Mucosa of stomach (tissue), 1 donor: ENCODE measurements around the gene CLUH.
"Not testable (repeated sequence)": the region's sequence is repeated elsewhere in the genome, so short reads cannot be mapped to it uniquely, and the experiment has no call there.

Experiments
- H3K27me3 ChIP-seq: one replicate; pipeline ENCODE4 v1.7.0; 2013; ENCODE audit warnings: mild to moderate bottlenecking, low read length; ENCODE audit not compliant: control insufficient read depth, insufficient read depth
- H3K36me3 ChIP-seq: one replicate; pipeline ENCODE4 v1.7.0; 2013; ENCODE audit warnings: low read length; ENCODE audit not compliant: control insufficient read depth, insufficient read depth
- H3K4me1 ChIP-seq: one replicate; pipeline ENCODE4 v1.7.0; 2013; ENCODE audit warnings: mild to moderate bottlenecking, low read length; ENCODE audit not compliant: control insufficient read depth, insufficient read depth
- H3K4me3 ChIP-seq: one replicate; pipeline ENCODE4 v1.7.0; 2013; ENCODE audit warnings: low read length
- H3K9ac ChIP-seq: one replicate; pipeline ENCODE4 v1.7.0; 2013; ENCODE audit warnings: mild to moderate bottlenecking, low read length, moderate library complexity
- H3K9me3 ChIP-seq: one replicate; pipeline ENCODE4 v1.7.0; 2013; ENCODE audit warnings: mild to moderate bottlenecking, low read length, moderate library complexity; ENCODE audit not compliant: control insufficient read depth
- donor health status: Pancreatic carcinoma.

Gene CLUH

GRCh38 chr17:2656283-2656682, 55.3 kb downstream of the CLUH start:
- no peak overlapping the region for H3K4me3 ChIP-seq
- no peaks in the 10 kb centered on the region for H3K36me3 ChIP-seq
- no peaks in the 10 kb centered on the region for H3K9me3 ChIP-seq

GRCh38 chr17:2655546-2655945, 56.0 kb downstream of the CLUH start:
- no peaks in the 10 kb centered on the region for H3K4me1 ChIP-seq
- no peaks in the 10 kb centered on the region for H3K36me3 ChIP-seq
- no peak overlapping the region for H3K9ac ChIP-seq
- H3K9me3 ChIP-seq: no peaks in the 10 kb centered on the region
- H3K4me3 ChIP-seq: no peak overlapping the region
- no peaks in the 10 kb centered on the region for H3K27me3 ChIP-seq

More at GRCh38 chr17:2656283-2656682, 55.3 kb downstream of the CLUH start:
- no peaks in the 10 kb centered on the region for H3K4me1 ChIP-seq
- H3K27me3 ChIP-seq: no peaks in the 10 kb centered on the region
- no peak overlapping the region for H3K9ac ChIP-seq

- not testable (repeated sequence) for H3K9me3 ChIP-seq, H3K9ac ChIP-seq, H3K36me3 ChIP-seq
Measured at GRCh38 chr17:2652911-2653310, 58.7 kb downstream of the CLUH start.

GRCh38 chr17:2649191-2649590, 62.4 kb downstream of the CLUH start:
- H3K4me3 ChIP-seq: no peak overlapping the region
- no peaks in the 10 kb centered on the region for H3K4me1 ChIP-seq
- no peaks in the 10 kb centered on the region for H3K9me3 ChIP-seq
- no peaks in the 10 kb centered on the region for H3K27me3 ChIP-seq
- no peaks in the 10 kb centered on the region for H3K36me3 ChIP-seq
- no peak overlapping the region for H3K9ac ChIP-seq

More at GRCh38 chr17:2652911-2653310, 58.7 kb downstream of the CLUH start:
- H3K4me3 ChIP-seq, H3K4me1 ChIP-seq, H3K27me3 ChIP-seq: not testable (repeated sequence)

GRCh38 chr17:2647957-2648356, 63.6 kb downstream of the CLUH start:
- Histone ChIP-seq H3K4me1 (no peaks in the 10 kb centered on the region), H3K27me3 (no peaks in the 10 kb centered on the region), H3K36me3 (no peaks in the 10 kb centered on the region)

GRCh38 chr17:2644971-2645370, 66.6 kb downstream of the CLUH start:
- Histone ChIP-seq H3K9ac (no peak overlapping the region), H3K36me3 (no peaks in the 10 kb centered on the region), H3K27me3 (no peaks in the 10 kb centered on the region), H3K4me3 (no peak overlapping the region), H3K9me3 (no peaks in the 10 kb centered on the region), H3K4me1 (no peaks in the 10 kb centered on the region)

More at GRCh38 chr17:2647957-2648356, 63.6 kb downstream of the CLUH start:
- H3K9me3 ChIP-seq: no peaks in the 10 kb centered on the region
- no peak overlapping the region for H3K9ac ChIP-seq
- no peak overlapping the region for H3K4me3 ChIP-seq
